ENCODE measurements around the gene PCDH15.

DNA sequence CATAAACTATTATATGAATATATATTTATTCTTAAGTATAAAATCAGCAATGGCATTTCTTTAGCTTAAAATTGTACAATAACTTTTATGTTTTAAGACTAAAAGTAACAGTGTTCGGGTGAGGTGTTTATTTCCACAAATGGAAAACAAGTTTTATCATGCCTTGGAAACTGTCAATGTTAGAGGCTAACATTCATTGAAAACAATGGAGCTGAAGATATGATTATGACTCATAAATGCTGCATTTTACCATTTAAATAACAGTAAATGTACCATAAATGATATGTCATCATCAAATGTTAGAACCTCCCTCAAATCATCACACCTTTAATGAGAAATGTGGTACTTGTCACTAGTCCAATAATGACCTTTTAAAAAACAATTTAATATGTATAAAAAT is 897.3 kb downstream of the PCDH15 start:
- TF ChIP-seq, protein P1, sequence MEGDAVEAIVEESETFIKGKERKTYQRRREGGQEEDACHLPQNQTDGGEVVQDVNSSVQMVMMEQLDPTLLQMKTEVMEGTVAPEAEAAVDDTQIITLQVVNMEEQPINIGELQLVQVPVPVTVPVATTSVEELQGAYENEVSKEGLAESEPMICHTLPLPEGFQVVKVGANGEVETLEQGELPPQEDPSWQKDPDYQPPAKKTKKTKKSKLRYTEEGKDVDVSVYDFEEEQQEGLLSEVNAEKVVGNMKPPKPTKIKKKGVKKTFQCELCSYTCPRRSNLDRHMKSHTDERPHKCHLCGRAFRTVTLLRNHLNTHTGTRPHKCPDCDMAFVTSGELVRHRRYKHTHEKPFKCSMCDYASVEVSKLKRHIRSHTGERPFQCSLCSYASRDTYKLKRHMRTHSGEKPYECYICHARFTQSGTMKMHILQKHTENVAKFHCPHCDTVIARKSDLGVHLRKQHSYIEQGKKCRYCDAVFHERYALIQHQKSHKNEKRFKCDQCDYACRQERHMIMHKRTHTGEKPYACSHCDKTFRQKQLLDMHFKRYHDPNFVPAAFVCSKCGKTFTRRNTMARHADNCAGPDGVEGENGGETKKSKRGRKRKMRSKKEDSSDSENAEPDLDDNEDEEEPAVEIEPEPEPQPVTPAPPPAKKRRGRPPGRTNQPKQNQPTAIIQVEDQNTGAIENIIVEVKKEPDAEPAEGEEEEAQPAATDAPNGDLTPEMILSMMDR (IDR thresholded peaks at IDR 0.05), result no peak
- TF ChIP-seq EP300 (IDR thresholded peaks at IDR 0.05; ENCODE audit: low read depth), result no peak
